ENCODE data around the gene HMCN2.

The HMCN2 gene

GRCh38 chr9:130373679-130374325 is 108.2 kb downstream of the HMCN2 start:
- DNase-seq = no peak

GRCh38 chr9:130377612-130378011 is 112.1 kb downstream of the HMCN2 start:
- DNase-seq = no peak

- no peak for DNase-seq
Measured at GRCh38 chr9:130378875-130379648, 113.5 kb downstream of the HMCN2 start.

- DNase-seq = no peak
Measured at GRCh38 chr9:130379649-130379970, 114.0 kb downstream of the HMCN2 start.

GRCh38 chr9:130380920-130381469 is 115.4 kb downstream of the HMCN2 start:
- DNase-seq = no peak

GRCh38 chr9:130381660-130382059 is 116.1 kb downstream of the HMCN2 start:
- DNase-seq = no peak

GRCh38 chr9:130382096-130382495 is 116.5 kb downstream of the HMCN2 start:
- no peak for DNase-seq

- no peak for DNase-seq
Measured at GRCh38 chr9:130382636-130383349, 117.2 kb downstream of the HMCN2 start.

- DNase-seq = no peak
Measured at GRCh38 chr9:130383350-130383715, 117.8 kb downstream of the HMCN2 start.

GRCh38 chr9:130383979-130384676 is 118.6 kb downstream of the HMCN2 start:
- no peak for DNase-seq

GRCh38 chr9:130385257-130385656 is 119.7 kb downstream of the HMCN2 start:
- no peak for DNase-seq

- DNase-seq = no peak
Measured at GRCh38 chr9:130387398-130387797, 121.8 kb downstream of the HMCN2 start.

- DNase-seq = no peak
Measured at GRCh38 chr9:130387905-130388304, 122.3 kb downstream of the HMCN2 start.

- no peak for DNase-seq
Measured at GRCh38 chr9:130390390-130390789, 124.8 kb downstream of the HMCN2 start.

- DNase-seq = no peak
Measured at GRCh38 chr9:130390986-130391385, 125.4 kb downstream of the HMCN2 start.

- no peak for DNase-seq
Measured at GRCh38 chr9:130391866-130392265, 126.3 kb downstream of the HMCN2 start.

- DNase-seq = no peak
Measured at GRCh38 chr9:130393681-130394071, 128.1 kb downstream of the HMCN2 start.

GRCh38 chr9:130394320-130394719 is 128.8 kb downstream of the HMCN2 start:
- DNase-seq = no peak

GRCh38 chr9:130394814-130395470 is 129.4 kb downstream of the HMCN2 start:
- no peak for DNase-seq

GRCh38 chr9:130395810-130396435 is 130.4 kb downstream of the HMCN2 start:
- DNase-seq = no peak

- peak; percentile 13 for DNase-seq
Measured at GRCh38 chr9:130396581-130396980, 131.0 kb downstream of the HMCN2 start.
